B cell (primary cell): Measurements from ENCODE around the gene MSLN. TPM values are rescaled to one million over a fixed set of nuclear protein-coding genes. Genes with fewer than 3 reads are reported as not detected.

Experiments used
- polyA plus RNA-seq: library from polyadenylated mRNA; depleted of rRNA; stranded (reverse); fragments of >200 nt; gene quantifications from 2 replicates; pipeline ENCODE4 v1.2.3, GENCODE V29; 2012
- small RNA-seq: library from RNA; depleted of rRNA; stranded (forward); fragments of <200 nt; gene quantifications from one replicate; pipeline ENCODE3, GENCODE V24; 2012; ENCODE audit warnings: low replicate concordance, low read depth; ENCODE audit not compliant: insufficient read length
- total RNA-seq, 2 donors: library from RNA; stranded (reverse); fragments of 120-200 nt in 1 of 2; gene quantifications; 1 replicate in 1 of 2; 2 replicates in 1 of 2; pipeline versions ENCODE4 v1.2.3 to v1.2.4, GENCODE V29; 2013 to 2022

MSLN gene
- total and polyA plus RNA-seq, 2 donors (not counting 1 experiment from before 2014, with no cell fraction given) = not detected

Small RNA genes lying within 50 kb of the gene (small RNA-seq; reads per million reads assigned to genes)
- gene MIR662 = not detected

Other genes starting within 250 kb of the MSLN start
- gene CAPN15, start 233.0 kb upstream of the MSLN start, total RNA-seq = 67.2 and 68.0 TPM in 2 replicates
- gene CAPN15, start 233.0 kb upstream of the MSLN start, polyA plus RNA-seq = 48.0 and 77.2 TPM in 2 replicates
- gene PRR35, start 200.3 kb upstream of the MSLN start, total RNA-seq = not detected in 2 replicates
- not detected in 2 replicates for gene PRR35, start 200.3 kb upstream of the MSLN start, polyA plus RNA-seq
- gene NHLRC4, start 193.7 kb upstream of the MSLN start, total RNA-seq = 4.2 and 4.5 TPM in 2 replicates
- gene NHLRC4, start 193.7 kb upstream of the MSLN start, polyA plus RNA-seq = 1.3 and 2.2 TPM in 2 replicates
- gene PIGQ, start 190.8 kb upstream of the MSLN start, total RNA-seq = 68.5 and 79.5 TPM in 2 replicates
- gene PIGQ, start 190.8 kb upstream of the MSLN start, polyA plus RNA-seq = 56.7 and 56.9 TPM in 2 replicates
- 25.5 and 26.9 TPM in 2 replicates for gene RAB40C, start 170.7 kb upstream of the MSLN start, total RNA-seq
- gene RAB40C, start 170.7 kb upstream of the MSLN start, polyA plus RNA-seq = 12.7 and 15.0 TPM in 2 replicates
- 0.84 and 0.90 TPM in 2 replicates for gene WFIKKN1, start 129.7 kb upstream of the MSLN start, total RNA-seq
- gene WFIKKN1, start 129.7 kb upstream of the MSLN start, polyA plus RNA-seq = 0.53 and 0.64 TPM in 2 replicates
- 47.2 and 56.6 TPM in 2 replicates for gene METTL26, start 124.4 kb upstream of the MSLN start, total RNA-seq
- 77.7 and 140 TPM in 2 replicates for gene METTL26, start 124.4 kb upstream of the MSLN start, polyA plus RNA-seq
- 29.2 and 31.6 TPM in 2 replicates for gene MCRIP2, start 118.9 kb upstream of the MSLN start, total RNA-seq
- 28.5 and 46.0 TPM in 2 replicates for gene MCRIP2, start 118.9 kb upstream of the MSLN start, polyA plus RNA-seq
- 34.7 and 45.0 TPM in 2 replicates for gene WDR90, start 111.4 kb upstream of the MSLN start, total RNA-seq
- 23.1 and 25.7 TPM in 2 replicates for gene WDR90, start 111.4 kb upstream of the MSLN start, polyA plus RNA-seq
- 207 and 215 TPM in 2 replicates for gene RHOT2, start 92.6 kb upstream of the MSLN start, total RNA-seq
- 461 and 536 TPM in 2 replicates for gene RHOT2, start 92.6 kb upstream of the MSLN start, polyA plus RNA-seq
- 0.76 and 1.0 TPM in 2 replicates for gene RHBDL1, start 85.1 kb upstream of the MSLN start, total RNA-seq
- 1.6 and 2.9 TPM in 2 replicates for gene RHBDL1, start 85.1 kb upstream of the MSLN start, polyA plus RNA-seq
- gene STUB1, start 80.3 kb upstream of the MSLN start, total RNA-seq = 91.2 and 94.3 TPM in 2 replicates
- gene STUB1, start 80.3 kb upstream of the MSLN start, polyA plus RNA-seq = 116 and 128 TPM in 2 replicates
- gene JMJD8, start 76.4 kb upstream of the MSLN start, total RNA-seq = 41.3 and 46.3 TPM in 2 replicates
- gene JMJD8, start 76.4 kb upstream of the MSLN start, polyA plus RNA-seq = 61.1 and 69.3 TPM in 2 replicates
- 16.8 and 19.1 TPM in 2 replicates for gene WDR24, start 70.3 kb upstream of the MSLN start, total RNA-seq
- gene WDR24, start 70.3 kb upstream of the MSLN start, polyA plus RNA-seq = 16.8 and 17.5 TPM in 2 replicates
- gene FBXL16, start 54.9 kb upstream of the MSLN start, total RNA-seq = 3.5 and 5.8 TPM in 2 replicates
- 1.5 and 2.2 TPM in 2 replicates for gene FBXL16, start 54.9 kb upstream of the MSLN start, polyA plus RNA-seq
- gene METRN, start 45.6 kb upstream of the MSLN start, total RNA-seq = 6.7 and 10.4 TPM in 2 replicates
- gene METRN, start 45.6 kb upstream of the MSLN start, polyA plus RNA-seq = 2.6 and 6.9 TPM in 2 replicates
- 41.0 and 53.6 TPM in 2 replicates for gene ANTKMT, start 39.6 kb upstream of the MSLN start, total RNA-seq
- 37.9 and 54.1 TPM in 2 replicates for gene ANTKMT, start 39.6 kb upstream of the MSLN start, polyA plus RNA-seq
- gene CCDC78, start 34.3 kb upstream of the MSLN start, total RNA-seq = 11.2 and 11.8 TPM in 2 replicates
- gene CCDC78, start 34.3 kb upstream of the MSLN start, polyA plus RNA-seq = 15.9 and 34.2 TPM in 2 replicates
- 32.0 and 32.3 TPM in 2 replicates for gene HAGHL, start 33.6 kb upstream of the MSLN start, total RNA-seq
- gene HAGHL, start 33.6 kb upstream of the MSLN start, polyA plus RNA-seq = 40.4 and 87.1 TPM in 2 replicates
- gene CIAO3, start 19.7 kb upstream of the MSLN start, total RNA-seq = 59.4 and 67.6 TPM in 2 replicates
- gene CIAO3, start 19.7 kb upstream of the MSLN start, polyA plus RNA-seq = 45.4 and 68.4 TPM in 2 replicates
- gene RPUSD1, start 27.6 kb downstream of the MSLN start, total RNA-seq = 34.7 and 38.5 TPM in 2 replicates
- 28.6 and 46.1 TPM in 2 replicates for gene RPUSD1, start 27.6 kb downstream of the MSLN start, polyA plus RNA-seq
- 76.1 and 77.9 TPM in 2 replicates for gene CHTF18, start 27.9 kb downstream of the MSLN start, total RNA-seq
- 72.3 and 112 TPM in 2 replicates for gene CHTF18, start 27.9 kb downstream of the MSLN start, polyA plus RNA-seq
- not detected in 2 replicates for gene GNG13, start 40.0 kb downstream of the MSLN start, total RNA-seq
- gene GNG13, start 40.0 kb downstream of the MSLN start, polyA plus RNA-seq = not detected in 2 replicates
- 60.3 and 63.2 TPM in 2 replicates for gene LMF1, start 210.2 kb downstream of the MSLN start, total RNA-seq
- 36.4 and 42.2 TPM in 2 replicates for gene LMF1, start 210.2 kb downstream of the MSLN start, polyA plus RNA-seq
- 1.2 TPM in 2 replicates for gene SOX8, start 221.0 kb downstream of the MSLN start, total RNA-seq
- gene SOX8, start 221.0 kb downstream of the MSLN start, polyA plus RNA-seq = 0.03 and 0.07 TPM in 2 replicates